ENCODE measurements around the gene RFX5. TPM values are rescaled to one million over a fixed set of nuclear protein-coding genes. Genes with fewer than 3 reads are reported as not detected.

The RFX5 gene
- polyA plus RNA-seq, 1 donor (not counting 4 experiments of a cell fraction or from before 2014, with no cell fraction given), result 55.4 TPM

GRCh38 chr1:151347523-151348246 lies 633 bp upstream of the RFX5 start:
- Histone ChIP-seq H3K9ac (ENCODE audit: control insufficient read depth, extremely low read depth, insufficient read depth, low read length) (peak overlapping the region; percentile 98), H2AFZ (ENCODE audit: control insufficient read depth, low read length) (peak overlapping the region; percentile 75), H3K4me1 (ENCODE audit: control insufficient read depth, extremely low read depth, insufficient read depth, low read length) (peaks cover 4% of the 10 kb centered on the region), H3K27ac (ENCODE audit: control insufficient read depth, insufficient read depth, low read length) (peak overlapping the region; percentile 99), H3K4me2 (ENCODE audit: control insufficient read depth, extremely low read depth, insufficient read depth, low read depth, low read length) (peak overlapping the region; percentile 68), H3K4me3 (ENCODE audit: control insufficient read depth in 2 of 3, extremely low read depth in 1 of 3, insufficient read depth in 2 of 3, low read depth in 1 of 3, low read length in 3 of 3) (peak overlapping the region; percentile 27 to 84 (median 74)), H4K20me1 (ENCODE audit: control insufficient read depth, extremely low read depth, insufficient read depth, low read length) (no peaks in the 10 kb centered on the region), H3K79me2 (ENCODE audit: control insufficient read depth, insufficient read depth, low read length) (no peaks in the 10 kb centered on the region), H3K9me3 (ENCODE audit: control insufficient read depth, low read depth, low read length) (no peaks in the 10 kb centered on the region), H3K36me3 (ENCODE audit: control insufficient read depth in 2 of 2, extremely low read depth in 1 of 2, insufficient read depth in 2 of 2, low read length in 2 of 2) (peaks cover 15 to 20% of the 10 kb centered on the region in 2 experiments), H3K27me3 (ENCODE audit: control insufficient read depth, extremely low read depth, insufficient read depth, low read length) (no peaks in the 10 kb centered on the region), H3K9me1 (ENCODE audit: control insufficient read depth, extremely low read depth, insufficient read depth, low read length) (no peaks in the 10 kb centered on the region)
- dilution Hi-C loops (cut with MboI; ENCODE audit: extremely low pct_ligation_motif_present, low sequenced_read_pairs), result no loop called here
- FAIRE-seq, result no peak
- no peak for DNase-seq (ENCODE audit: low read depth, low spot score)
- TF ChIP-seq CTCF (optimal IDR thresholded peaks at IDR 0.05 in 1 of 3, IDR thresholded peaks at IDR 0.05 in 1 of 3, conservative IDR thresholded peaks at IDR 0.05 in 1 of 3; ENCODE audit: extremely low read depth in 1 of 3, insufficient read depth in 2 of 3, low read length in 3 of 3), result no peak
- no peak for TF ChIP-seq EZH2 (IDR thresholded peaks at IDR 0.05; ENCODE audit: low read length)

GRCh38 chr1:151346082-151346768 lies 827 bp downstream of the RFX5 start:
- H2AFZ ChIP-seq (ENCODE audit: control insufficient read depth, low read length), result no peak overlapping the region

More at GRCh38 chr1:151346082-151346768, 827 bp downstream of the RFX5 start:
- DNase-seq (ENCODE audit: low read depth, low spot score) (no peak), FAIRE-seq (no peak)
- Histone ChIP-seq H3K9ac (ENCODE audit: control insufficient read depth, extremely low read depth, insufficient read depth, low read length) (peak overlapping the region; percentile 98), H3K27me3 (ENCODE audit: control insufficient read depth, extremely low read depth, insufficient read depth, low read length) (no peaks in the 10 kb centered on the region), H3K4me1 (ENCODE audit: control insufficient read depth, extremely low read depth, insufficient read depth, low read length) (peaks cover 4% of the 10 kb centered on the region), H3K9me3 (ENCODE audit: control insufficient read depth, low read depth, low read length) (no peaks in the 10 kb centered on the region), H3K27ac (ENCODE audit: control insufficient read depth, insufficient read depth, low read length) (peak overlapping the region; percentile 99), H3K4me3 (ENCODE audit: control insufficient read depth in 2 of 3, extremely low read depth in 1 of 3, insufficient read depth in 2 of 3, low read depth in 1 of 3, low read length in 3 of 3) (peak overlapping the region; percentile 74 to 84 (median 74)), H4K20me1 (ENCODE audit: control insufficient read depth, extremely low read depth, insufficient read depth, low read length) (no peaks in the 10 kb centered on the region), H3K79me2 (ENCODE audit: control insufficient read depth, insufficient read depth, low read length) (no peaks in the 10 kb centered on the region), H3K36me3 (ENCODE audit: control insufficient read depth in 2 of 2, extremely low read depth in 1 of 2, insufficient read depth in 2 of 2, low read length in 2 of 2) (peaks cover 18 to 21% of the 10 kb centered on the region in 2 experiments), H3K9me1 (ENCODE audit: control insufficient read depth, extremely low read depth, insufficient read depth, low read length) (no peaks in the 10 kb centered on the region), H3K4me2 (ENCODE audit: control insufficient read depth, extremely low read depth, insufficient read depth, low read depth, low read length) (peak overlapping the region; percentile 68)
- TF ChIP-seq EZH2 (IDR thresholded peaks at IDR 0.05; ENCODE audit: low read length) (no peak), CTCF (optimal IDR thresholded peaks at IDR 0.05 in 1 of 3, IDR thresholded peaks at IDR 0.05 in 1 of 3, conservative IDR thresholded peaks at IDR 0.05 in 1 of 3; ENCODE audit: extremely low read depth in 1 of 3, insufficient read depth in 2 of 3, low read length in 3 of 3) (no peak)
- dilution Hi-C loops (cut with MboI; ENCODE audit: extremely low pct_ligation_motif_present, low sequenced_read_pairs), result no loop called here

Measured in keratinocyte (primary cell).